HG02973 (cell line): ENCODE data around the gene CASP3.
A peak's percentile ranks its signal among the peaks of the same experiment; 100 is the strongest.

Experiments
- ATAC-seq: cut with Tn5 transposase; IDR thresholded peaks from one replicate; pipeline ENCODE4 v1.9.1; 2021; ENCODE audit warnings: moderate library complexity; ENCODE audit not compliant: unreplicated experiment

CASP3 gene

GRCh38 chr4:184649026-184649970 is at the start of gene CASP3, which contains the start of gene PRIMPOL:
Gene CASP3, minus strand, starts transcription at chr4:184649447. Its CDS starts 10,994 bp downstream, at chr4:184638453.
Gene PRIMPOL, plus strand, starts transcription at chr4:184649738. Its CDS starts 7,403 bp downstream, at chr4:184657141.
- ATAC-seq: peak; percentile 83

- no peak for ATAC-seq
These were observed 48.7 kb upstream of the CASP3 start for GRCh38 chr4:184697956-184698355.

DNA sequence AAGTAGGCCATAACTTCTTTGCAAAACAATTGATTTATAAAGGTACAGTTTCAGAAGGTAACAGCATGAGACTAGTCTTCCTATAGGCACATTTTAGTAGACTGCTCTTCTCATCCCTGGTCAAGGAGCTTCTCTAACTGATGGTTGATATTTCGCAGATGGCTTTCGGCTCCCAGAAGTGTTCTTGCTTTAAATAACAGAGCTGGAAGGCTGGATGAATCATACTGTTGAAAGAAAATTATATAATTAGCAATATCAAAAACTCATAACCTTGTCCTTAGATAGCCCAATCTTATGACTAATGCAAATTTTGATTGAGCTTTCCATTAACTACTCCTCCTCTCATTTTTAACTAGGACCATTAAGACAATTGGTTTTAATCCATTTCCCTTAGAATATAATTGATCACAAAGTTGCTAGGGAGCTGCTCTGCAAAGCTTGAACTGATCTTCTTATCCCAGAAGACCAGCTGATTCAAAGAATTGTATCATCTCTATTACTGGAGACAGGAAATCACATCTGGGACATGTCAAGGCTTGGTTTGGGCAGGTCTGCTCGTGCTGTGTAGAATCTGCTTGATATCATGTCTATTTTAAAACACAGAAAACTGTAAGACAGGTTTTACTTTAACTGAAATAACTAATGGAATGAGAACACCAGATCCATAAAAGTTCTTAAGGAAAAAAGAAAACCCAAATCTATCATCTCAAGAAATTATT is 46.1 kb upstream of the CASP3 start:
- no peak for ATAC-seq

DNA sequence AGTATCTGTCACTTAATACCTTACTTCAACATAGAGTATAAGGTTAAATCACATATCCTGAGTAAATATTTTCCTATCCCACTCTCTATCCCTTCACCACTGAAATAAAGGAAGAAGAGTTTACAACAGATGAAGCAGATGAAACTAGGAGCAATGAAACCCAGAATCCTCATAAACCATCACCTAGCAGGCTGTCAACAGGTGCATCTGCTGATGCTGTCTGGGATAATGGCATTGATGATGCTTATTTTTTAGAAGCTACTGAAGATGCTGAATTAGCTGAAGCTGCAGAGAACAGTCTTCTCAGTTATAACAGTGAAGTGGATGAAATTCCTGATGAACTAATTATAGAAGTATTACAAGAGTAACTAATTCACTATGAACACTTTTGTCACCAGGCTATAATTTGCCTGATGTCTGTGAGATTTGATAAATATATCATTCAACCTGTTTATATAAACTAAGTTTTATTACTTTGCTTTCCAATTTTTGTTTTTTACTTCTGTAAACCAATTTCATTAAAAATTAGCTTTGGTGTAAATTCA is 45.2 kb upstream of the CASP3 start:
- ATAC-seq: no peak

DNA sequence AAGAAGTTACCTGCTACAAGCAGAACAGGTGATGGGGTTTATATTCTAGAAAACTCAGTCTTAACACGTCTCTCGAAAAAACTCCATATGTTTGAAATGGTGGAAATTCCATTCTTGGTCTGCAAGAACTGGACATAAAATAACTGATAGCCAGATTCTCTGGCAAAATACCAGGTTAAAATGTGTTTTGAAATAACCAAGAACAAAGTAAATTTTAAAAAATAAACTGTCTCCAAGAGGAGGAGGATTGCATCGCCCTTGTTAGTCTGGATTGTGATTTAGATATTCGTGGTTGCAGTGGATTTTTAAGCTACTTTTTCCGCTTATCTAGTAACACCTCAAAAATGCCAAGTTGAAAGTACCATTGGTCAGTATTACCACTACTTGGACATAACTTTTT is 43.8 kb upstream of the CASP3 start:
- no peak for ATAC-seq

DNA sequence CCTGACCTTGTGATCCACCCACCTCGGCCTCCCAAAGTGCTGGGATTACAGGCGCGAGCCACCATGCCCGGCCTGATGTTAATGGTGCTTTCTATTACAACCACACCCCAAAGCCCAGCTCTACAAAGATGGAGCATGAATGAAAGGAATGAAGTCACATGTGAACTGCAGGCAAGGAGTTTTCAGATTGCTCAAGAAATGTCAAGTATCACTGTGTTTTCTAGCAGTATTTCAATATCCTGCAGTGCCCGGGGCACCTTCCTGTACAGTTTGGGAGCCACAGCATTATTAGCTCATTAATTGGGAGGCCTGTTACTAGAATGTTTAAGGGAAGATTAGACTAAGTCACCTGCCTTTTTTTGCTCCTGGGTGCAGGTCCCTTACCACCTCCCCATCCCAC is 40.4 kb upstream of the CASP3 start:
- ATAC-seq: no peak

GRCh38 chr4:184688447-184688846 is 39.2 kb upstream of the CASP3 start:
- ATAC-seq: no peak

DNA sequence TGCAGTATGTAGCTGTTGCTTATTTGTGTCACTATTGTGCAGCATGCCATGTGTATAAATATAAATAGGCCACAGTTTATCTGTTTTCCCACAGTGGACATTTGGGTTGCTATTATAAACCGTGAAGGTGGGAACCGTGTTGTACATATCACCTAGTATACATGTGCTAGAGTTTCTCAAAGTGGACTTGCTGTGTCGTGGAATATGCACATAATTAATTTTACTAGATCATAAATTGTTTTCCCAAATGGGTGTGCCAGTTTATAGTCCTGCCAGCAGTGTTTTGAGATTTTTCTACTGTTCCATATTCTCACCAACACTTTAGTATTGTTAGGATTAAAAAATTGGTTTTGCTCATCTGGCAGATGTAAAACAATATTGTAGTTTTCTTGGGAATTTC is 38.8 kb upstream of the CASP3 start:
- no peak for ATAC-seq

DNA sequence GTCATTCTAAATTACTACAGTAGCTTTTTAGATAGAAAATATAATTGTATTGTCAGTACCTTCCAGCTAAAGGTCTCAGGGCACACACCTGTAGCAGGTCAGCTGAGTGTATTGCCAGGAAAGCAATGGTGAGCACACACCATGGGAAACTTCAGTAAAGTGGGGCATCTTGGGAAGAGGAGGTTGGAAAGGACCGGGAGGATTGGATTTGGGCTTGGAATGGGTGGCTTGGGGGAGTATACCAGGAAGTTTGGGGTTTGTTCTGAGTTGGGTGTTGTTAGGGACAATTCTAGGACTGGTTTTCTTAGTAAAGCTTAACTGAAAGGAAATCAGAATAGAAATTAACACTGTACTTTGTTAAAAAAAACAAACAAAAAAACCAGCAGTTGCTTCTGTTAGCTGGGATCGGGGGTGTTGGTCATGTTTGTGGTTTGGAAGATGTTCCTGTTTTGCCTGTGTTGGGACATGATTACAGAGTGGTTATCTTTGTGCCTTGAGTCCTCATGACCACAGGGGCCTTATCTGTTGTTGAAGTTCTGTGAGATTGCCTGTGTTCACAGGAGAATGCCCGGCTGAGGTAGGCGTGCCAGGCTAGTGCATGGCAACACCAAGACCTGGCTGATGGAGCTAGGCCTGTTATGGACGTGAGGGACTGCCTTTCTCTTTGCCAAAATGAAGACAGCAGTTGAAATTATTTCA is 35.4 kb upstream of the CASP3 start:
- no peak for ATAC-seq

DNA sequence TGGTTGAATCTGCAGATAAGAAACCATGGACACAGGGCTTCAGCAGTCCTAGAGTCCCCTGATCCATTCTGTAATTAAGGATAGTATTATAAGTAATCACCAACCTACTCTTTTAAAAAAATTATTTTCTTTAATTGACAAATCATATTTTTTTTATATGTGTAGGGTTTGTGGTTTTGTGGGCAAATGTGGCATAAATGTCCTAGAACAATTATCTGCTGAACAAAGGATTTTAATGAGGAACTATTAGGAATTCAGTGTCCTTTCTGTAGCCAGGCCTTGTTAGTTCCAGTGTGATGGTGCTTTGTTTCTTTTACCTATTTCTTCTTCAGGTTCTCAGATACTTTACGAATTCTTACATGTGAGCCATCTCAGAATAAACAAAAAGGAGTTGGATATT is 32.7 kb upstream of the CASP3 start:
- no peak for ATAC-seq

- ATAC-seq: no peak
These were observed 31.5 kb upstream of the CASP3 start for GRCh38 chr4:184680698-184681097.

GRCh38 chr4:184675821-184676492 is 26.7 kb upstream of the CASP3 start:
- no peak for ATAC-seq

- ATAC-seq: no peak
These were observed 25.8 kb upstream of the CASP3 start for GRCh38 chr4:184675018-184675417.

GRCh38 chr4:184674011-184674410 is 24.8 kb upstream of the CASP3 start:
- no peak for ATAC-seq

DNA sequence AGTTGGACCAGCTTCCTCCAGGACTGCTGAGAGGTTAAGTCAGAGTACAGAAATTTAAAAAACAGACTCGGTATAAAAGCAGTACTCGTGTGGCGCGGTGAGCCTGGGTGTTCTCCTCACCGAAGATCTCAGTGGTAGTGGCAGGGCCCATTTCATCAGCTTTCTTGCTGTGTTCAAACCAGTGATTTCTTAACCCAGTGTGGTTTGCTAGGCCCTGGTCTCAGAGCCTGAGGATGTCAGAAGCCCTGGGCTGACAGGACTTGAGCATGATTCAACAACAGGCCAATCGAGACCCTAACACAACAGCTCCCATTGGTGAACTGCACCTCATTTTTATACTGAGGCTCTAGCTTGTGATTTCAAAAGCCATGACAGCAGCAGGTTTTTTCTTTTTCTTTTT is 23.5 kb upstream of the CASP3 start:
- no peak for ATAC-seq

- no peak for ATAC-seq
These were observed 21.9 kb upstream of the CASP3 start for GRCh38 chr4:184671101-184671500.

DNA sequence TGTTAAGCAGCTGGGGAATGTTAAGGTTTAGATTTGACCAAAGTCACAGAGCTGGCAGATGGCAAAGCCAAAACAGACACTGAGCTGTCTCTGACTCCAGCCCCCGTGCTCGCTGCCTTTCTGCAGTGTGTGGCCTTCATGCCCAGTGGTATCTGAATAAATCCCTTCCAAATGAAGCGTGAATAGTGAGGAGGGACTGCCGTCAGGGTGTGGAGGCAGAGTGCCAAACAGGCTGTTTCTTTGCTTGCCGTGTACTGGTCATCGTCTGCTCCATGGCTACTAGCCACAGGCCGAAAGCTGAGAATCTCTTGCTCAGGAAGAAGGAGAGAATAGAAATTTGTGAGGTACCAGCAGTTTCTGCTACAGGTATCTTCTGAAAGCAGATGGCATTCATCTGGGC is 20.0 kb upstream of the CASP3 start:
- no peak for ATAC-seq

DNA sequence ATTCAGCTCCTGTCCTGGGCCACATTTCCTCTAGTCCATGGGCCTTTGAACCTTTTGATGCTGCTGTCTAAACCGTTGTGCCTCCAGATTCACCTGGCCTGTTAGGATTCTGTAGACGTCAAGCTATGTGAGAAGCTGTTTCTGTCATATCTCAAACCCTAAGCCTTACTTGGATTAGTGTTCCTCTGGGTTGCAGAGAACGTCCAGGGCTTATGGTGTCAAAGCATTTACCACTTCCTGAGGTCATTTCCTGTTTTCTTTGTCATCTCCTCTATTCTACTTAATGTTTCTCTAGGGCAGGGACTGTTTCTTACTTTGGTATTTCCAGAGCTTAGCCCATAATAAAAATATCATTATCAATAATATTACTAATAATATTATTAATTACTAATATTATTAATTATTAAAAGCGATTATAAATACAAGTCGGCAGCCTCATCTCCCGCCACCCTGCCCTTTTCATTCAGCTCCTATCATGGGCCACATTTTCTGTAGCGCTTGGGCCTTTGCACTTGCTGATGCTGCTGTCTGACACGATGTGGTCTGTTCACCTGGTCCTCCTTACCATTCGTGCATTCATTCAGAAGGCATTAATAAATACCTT is 19.4 kb upstream of the CASP3 start:
- no peak for ATAC-seq

- ATAC-seq: no peak
These were observed 18.8 kb upstream of the CASP3 start for GRCh38 chr4:184668096-184668495.

DNA sequence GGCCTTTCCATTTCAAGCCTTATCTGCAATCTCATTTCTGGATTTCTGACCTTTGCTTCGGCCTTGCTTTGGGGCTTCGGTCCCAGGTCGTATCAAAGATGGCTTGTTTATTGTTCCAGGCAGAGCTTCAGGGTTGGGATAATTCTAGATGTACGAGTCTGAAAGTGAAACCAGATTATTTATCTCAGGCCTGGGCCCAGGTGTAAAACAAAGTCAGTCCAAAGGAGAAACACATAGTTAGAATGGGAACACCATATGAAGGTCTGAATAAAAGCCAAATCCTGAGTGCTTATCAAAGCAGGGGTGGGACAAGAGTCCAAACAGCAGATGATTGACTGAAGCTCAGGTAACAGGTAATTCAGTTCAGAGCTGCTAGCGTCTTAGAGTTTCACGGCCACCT is 17.4 kb upstream of the CASP3 start:
- no peak for ATAC-seq
